ENCODE data around the gene BNC2. TPM values are rescaled to one million over a fixed set of nuclear protein-coding genes. Genes with fewer than 3 reads are reported as not detected.

The BNC2 gene
- total and polyA plus RNA-seq, 2 of the 13 experiments (the other 11 are each of a cell fraction or from before 2014, with no cell fraction given) = not detected

GRCh38 chr9:16406526-16407225 lies 463.8 kb downstream of the BNC2 start:
- no peaks in the 10 kb centered on the region for H3K36me3 ChIP-seq (replicated peaks in 1 of 2; ENCODE audit: control insufficient read depth in 1 of 2, insufficient read depth in 2 of 2, low read length in 2 of 2)
- no peaks in the 10 kb centered on the region for H3K4me1 ChIP-seq (ENCODE audit: insufficient read depth, low read length)
- no peak overlapping the region for H3K4me2 ChIP-seq (ENCODE audit: low read depth, low read length)
- ATAC-seq (no peak), DNase-seq (ENCODE audit: low spot score) (no peak), FAIRE-seq (no peak)
- peaks cover 0 to 8% of the 10 kb centered on the region in 2 experiments; a peak in 1 of 5 replicates for H3K27me3 ChIP-seq (ENCODE audit: control insufficient read depth in 1 of 2, insufficient read depth in 2 of 2, low read length in 2 of 2)
- intact Hi-C loops (cut with micrococcal nuclease; ENCODE audit: unreplicated experiment) (no loop called here), in situ Hi-C loops (cut with HindIII; ENCODE audit: extremely low pct_ligation_motif_present, low pct_unique_long_range_greater_than_20kb) (no loop called here)
- H3K27ac ChIP-seq (ENCODE audit: extremely low read length, insufficient read depth, low read length) = no peak overlapping the region
- no peaks in the 10 kb centered on the region for H4K20me1 ChIP-seq (ENCODE audit: insufficient read depth, low read length)
- BruUV-seq (replicated peaks) = no TSS peak
- ChIA-PET POLR2A (no interaction called here), CTCF (ENCODE audit: low intra/inter-chr PET ratio, low total read pairs) (no interaction called here)
- H3K9me3 ChIP-seq (ENCODE audit: low read length) = no peaks in the 10 kb centered on the region
- H3K4me3 ChIP-seq (replicated peaks in 1 of 3; ENCODE audit: insufficient read depth in 1 of 3, low read depth in 2 of 3, low read length in 3 of 3) = no peak overlapping the region
- no peak overlapping the region for H2AFZ ChIP-seq (ENCODE audit: low read length)
- 45% methylated on average over 12 of the region's 12 CpGs for WGBS (ENCODE audit: low lambda C conversion rate)
- no peaks in the 10 kb centered on the region for H3K79me2 ChIP-seq (ENCODE audit: insufficient read depth, low read length)
- no peak overlapping the region for H3K9ac ChIP-seq (ENCODE audit: insufficient read depth, low read depth, low read length)
- no peak for TF ChIP-seq MTA1 (CRISPR knock-in tag; IDR thresholded peaks at IDR 0.05; ENCODE audit: borderline replicate concordance)
- no peak for TF ChIP-seq ADNP (CRISPR knock-in tag; IDR thresholded peaks at IDR 0.05)
- no peak for TF ChIP-seq ZNF512B (CRISPR knock-in tag; IDR thresholded peaks at IDR 0.05; ENCODE audit: borderline replicate concordance)
- no peak for TF ChIP-seq NR3C1 (CRISPR knock-in tag; IDR thresholded peaks at IDR 0.05)
- no peak for TF ChIP-seq RARA (CRISPR knock-in tag; IDR thresholded peaks at IDR 0.05)
- no peak for TF ChIP-seq IKZF1 (IDR thresholded peaks at IDR 0.05)
- no peak for TF ChIP-seq AKNA (CRISPR knock-in tag; IDR thresholded peaks at IDR 0.05; ENCODE audit: borderline replicate concordance)
- TF ChIP-seq HBP1 (CRISPR knock-in tag; IDR thresholded peaks at IDR 0.05; ENCODE audit: low read depth) = no peak
- no peak for TF ChIP-seq TEF (CRISPR knock-in tag; IDR thresholded peaks at IDR 0.05)
- no peak for TF ChIP-seq ZFP36 (IDR thresholded peaks at IDR 0.05; ENCODE audit: borderline replicate concordance, low read depth, low read length, partially characterized antibody)
- no peak for TF ChIP-seq PHF5A (CRISPR knock-in tag; IDR thresholded peaks at IDR 0.05; ENCODE audit: low read depth, unreplicated experiment)
- TF ChIP-seq GMEB1 (CRISPR knock-in tag; IDR thresholded peaks at IDR 0.05; ENCODE audit: borderline replicate concordance) = no peak
